GM23248 (cell line): ENCODE data around the gene SDC1. TPM values are rescaled to one million over a fixed set of nuclear protein-coding genes. Genes with fewer than 3 reads are reported as not detected.
A peak's percentile ranks its signal among the peaks of the same experiment; 100 is the strongest.
"Not testable (repeated sequence)": the region's sequence is repeated elsewhere in the genome, so short reads cannot be mapped to it uniquely, and the experiment has no call there.

ENCODE experiments used
- DNase-seq: peaks from one replicate; pipeline ENCODE4 v3.0.0-alpha.2; 2015
- H2AFZ ChIP-seq: fragments of 200-600 bp; sonication (generic); 2 replicates; pipeline ENCODE4 v1.6.1; 2016; ENCODE audit warnings: antibody characterized with exemption
- H3F3A ChIP-seq: fragments of 200-600 bp; sonication (generic); 2 replicates; pipeline ENCODE4 v1.6.1; 2016; ENCODE audit warnings: mild to moderate bottlenecking, antibody characterized with exemption, mixed run types; ENCODE audit not compliant: insufficient read depth
- H3K27ac ChIP-seq: fragments of 200-600 bp; sonication (generic); 2 replicates; pipeline ENCODE4 v1.5.1; 2016; ENCODE audit warnings: mild to moderate bottlenecking
- H3K27me3 ChIP-seq: fragments of 200-600 bp; sonication (generic); replicated peaks from 2 replicates; pipeline ENCODE4 v1.6.1; 2016; ENCODE audit warnings: mild to moderate bottlenecking; ENCODE audit not compliant: insufficient read depth
- H3K36me3 ChIP-seq: fragments of 200-600 bp; sonication (generic); 2 replicates; pipeline ENCODE4 v1.6.1; 2016; ENCODE audit warnings: low read depth, mild to moderate bottlenecking
- H3K4me1 ChIP-seq: fragments of 200-600 bp; sonication (generic); 2 replicates; pipeline ENCODE4 v1.6.1; 2016; ENCODE audit warnings: mild to moderate bottlenecking; ENCODE audit not compliant: insufficient read depth
- H3K4me2 ChIP-seq: fragments of 200-600 bp; sonication (generic); one replicate; pipeline ENCODE4 v1.6.1; 2016; ENCODE audit warnings: mild to moderate bottlenecking; ENCODE audit not compliant: unreplicated experiment
- H3K4me3 ChIP-seq: fragments of 200-600 bp; sonication (generic); 2 replicates; pipeline ENCODE4 v1.5.1; 2016; ENCODE audit warnings: mild to moderate bottlenecking
- H3K79me2 ChIP-seq: fragments of 200-600 bp; sonication (generic); 2 replicates; pipeline ENCODE4 v1.6.1; 2016; ENCODE audit warnings: mild to moderate bottlenecking; ENCODE audit not compliant: insufficient read depth
- H3K9ac ChIP-seq: fragments of 200-600 bp; sonication (generic); 2 replicates; pipeline ENCODE4 v1.6.1; 2016; ENCODE audit warnings: mild to moderate bottlenecking
- H3K9me2 ChIP-seq: fragments of 200-600 bp; sonication (generic); 2 replicates; pipeline ENCODE4 v1.6.1; 2016; ENCODE audit warnings: mixed run types, mild to moderate bottlenecking, moderate library complexity; ENCODE audit not compliant: insufficient read depth
- H3K9me3 ChIP-seq: fragments of 200-600 bp; sonication (generic); one replicate; pipeline ENCODE4 v1.6.1; 2017; ENCODE audit warnings: low read depth
- H4K20me1 ChIP-seq: fragments of 200-600 bp; sonication (generic); 2 replicates; pipeline ENCODE4 v1.6.0; 2016; ENCODE audit not compliant: insufficient read depth
- EZH2 ChIP-seq: fragments of 200-600 bp; sonication (generic); IDR thresholded peaks from 2 replicates; pipeline ENCODE4 v1.6.1; 2018; ENCODE audit warnings: antibody characterized with exemption, mild to moderate bottlenecking; ENCODE audit not compliant: insufficient read depth, poor library complexity, severe bottlenecking
- EZH2phosphoT487 ChIP-seq: fragments of 200-600 bp; sonication (generic); IDR thresholded peaks from 2 replicates; pipeline ENCODE4 v1.6.1; 2018; ENCODE audit warnings: antibody characterized with exemption, moderate library complexity, mild to moderate bottlenecking, low read depth; ENCODE audit not compliant: insufficient read depth
- WGBS, 2 experiments: methylation state at CpG; one replicate each; pipeline ENCODE4 v1.1.6; 2015 to 2017; ENCODE audit warnings: low lambda C conversion rate in 2 of 2, low coverage in 1 of 2; ENCODE audit errors: missing lambda C conversion rate in 2 of 2; 5-methylcytosine and 5-hydroxymethylcytosine counted together
- in situ Hi-C: fragments of 300-500 bp; cut with MboI; formaldehyde crosslinking; loops from 2 replicates; pipeline ENCODE4 v1.15.0; 2020
- polyA plus RNA-seq: library from polyadenylated mRNA; unstranded; fragments of >200 nt; fragmentation: Nextera tagmentation; extraction: Ambion mirVana; gene quantifications from 2 replicates; pipeline ENCODE4 v1.2.1, GENCODE V29; 2016
- total RNA-seq: library from RNA; depleted of rRNA; stranded (reverse); fragments of >200 nt; shearing (Covaris generic); gene quantifications from 2 replicates; pipeline ENCODE4 v1.2.3, GENCODE V29; 2014

The SDC1 gene
- total and polyA plus RNA-seq, 2 experiments from 2014 or later = 24.5 to 33.1 TPM

- no peak overlapping the region for H2AFZ ChIP-seq
- in situ Hi-C loops = no loop called here
- H3K27ac ChIP-seq = no peak overlapping the region
- peaks cover 37% of the 10 kb centered on the region for H3F3A ChIP-seq
- H3K36me3 ChIP-seq = peaks cover 39% of the 10 kb centered on the region
- no peaks in the 10 kb centered on the region for H3K9me3 ChIP-seq
- no peaks in the 10 kb centered on the region for H4K20me1 ChIP-seq
- H3K9me2 ChIP-seq = no peaks in the 10 kb centered on the region
- no peaks in the 10 kb centered on the region for H3K27me3 ChIP-seq
- no peak for TF ChIP-seq EZH2
- TF ChIP-seq EZH2phosphoT487 = no peak
- WGBS, 2 experiments = 100% methylated on average over 1 of the region's 1 CpG
- H3K4me2 ChIP-seq = no peak overlapping the region
- H3K79me2 ChIP-seq = no peaks in the 10 kb centered on the region
- no peaks in the 10 kb centered on the region for H3K4me1 ChIP-seq
- DNase-seq = no peak
- H3K9ac ChIP-seq = no peak overlapping the region
- H3K4me3 ChIP-seq = no peak overlapping the region
Measured at GRCh38 chr2:20247084-20247483, 22.2 kb upstream of the SDC1 start.

DNA sequence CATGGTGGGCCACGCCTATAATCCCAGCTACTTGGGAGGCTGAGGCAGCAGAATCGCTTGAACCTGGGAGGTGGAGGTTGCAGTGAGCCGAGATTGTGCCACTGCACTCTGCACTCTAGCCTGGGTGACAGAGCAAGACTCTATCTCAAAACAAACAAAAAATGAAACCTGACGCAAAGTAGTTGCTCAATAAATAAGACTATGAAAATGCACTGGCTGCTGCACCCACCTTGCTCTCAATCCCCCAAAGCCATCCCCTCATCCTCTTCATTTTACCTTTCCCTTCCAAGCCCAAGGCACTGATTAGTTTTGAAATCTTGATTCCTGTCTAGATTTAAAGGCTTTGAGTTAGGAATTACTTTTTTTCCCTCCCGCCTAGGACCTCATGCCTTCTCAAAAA lies 18.7 kb upstream of the SDC1 start:
- H2AFZ ChIP-seq, H3K4me2 ChIP-seq, H3K9me3 ChIP-seq, H4K20me1 ChIP-seq, in situ Hi-C loops, H3K27me3 ChIP-seq, H3K4me3 ChIP-seq, H3K9me2 ChIP-seq, DNase-seq, H3K9ac ChIP-seq, H3K4me1 ChIP-seq, H3K79me2 ChIP-seq, H3K27ac ChIP-seq: not testable (repeated sequence)
- WGBS, 2 experiments = 88 to 90% methylated on average over 5 of the region's 5 CpGs
- Histone ChIP-seq H3F3A (peaks cover 26% of the 10 kb centered on the region; the same call in 1 of the 2 replicates), H3K36me3 (peaks cover 11% of the 10 kb centered on the region; the same call in 1 of the 2 replicates)

GRCh38 chr2:20242727-20243377 lies 17.9 kb upstream of the SDC1 start:
- Histone ChIP-seq H3K9me3 (no peaks in the 10 kb centered on the region), H2AFZ (no peak overlapping the region), H3K4me2 (no peak overlapping the region), H3K36me3 (0 out of 2 replicates have a peak, but pooled peaks cover 5% of the 10 kb centered on the region), H3K79me2 (no peaks in the 10 kb centered on the region), H3K4me1 (no peaks in the 10 kb centered on the region), H3K4me3 (no peak overlapping the region), H3K9me2 (no peaks in the 10 kb centered on the region), H3K9ac (no peak overlapping the region), H3K27me3 (no peaks in the 10 kb centered on the region), H3F3A (peaks cover 26% of the 10 kb centered on the region; the same call in 1 of the 2 replicates), H4K20me1 (no peaks in the 10 kb centered on the region), H3K27ac (no peak overlapping the region)
- no peak for DNase-seq
- WGBS, 2 experiments = 70 to 71% methylated on average over 9 of the region's 9 CpGs
- in situ Hi-C loops = no loop called here
- TF ChIP-seq EZH2phosphoT487 = no peak
- no peak for TF ChIP-seq EZH2

GRCh38 chr2:20241973-20242726 lies 17.2 kb upstream of the SDC1 start:
- H2AFZ ChIP-seq = peak overlapping the region; percentile 19; the same call in 1 of the 2 replicates

GRCh38 chr2:20240291-20240690 lies 15.4 kb upstream of the SDC1 start:
- H3K4me1 ChIP-seq, H3K9me3 ChIP-seq, in situ Hi-C loops, H3K9ac ChIP-seq, H2AFZ ChIP-seq, H3K4me2 ChIP-seq, H3K27me3 ChIP-seq, H3K4me3 ChIP-seq, H3K27ac ChIP-seq, H3K79me2 ChIP-seq, H3K9me2 ChIP-seq, H3K36me3 ChIP-seq, H4K20me1 ChIP-seq, DNase-seq: not testable (repeated sequence)
- peaks cover 17% of the 10 kb centered on the region; the same call in 1 of the 2 replicates for H3F3A ChIP-seq
- 91 to 93% methylated on average over 6 of the region's 6 CpGs for WGBS, 2 experiments

More at GRCh38 chr2:20241973-20242726, 17.2 kb upstream of the SDC1 start:
- no peaks in the 10 kb centered on the region for H3K9me3 ChIP-seq
- no peak overlapping the region for H3K9ac ChIP-seq
- no peaks in the 10 kb centered on the region for H3K27me3 ChIP-seq
- no peak overlapping the region for H3K27ac ChIP-seq
- H3K79me2 ChIP-seq = no peaks in the 10 kb centered on the region
- H3K4me3 ChIP-seq = no peak overlapping the region
- H3F3A ChIP-seq = peaks cover 26% of the 10 kb centered on the region; the same call in 1 of the 2 replicates
- peak overlapping the region; percentile 21 for H3K4me2 ChIP-seq
- TF ChIP-seq EZH2phosphoT487 (no peak), EZH2 (no peak)
- no peaks in the 10 kb centered on the region for H4K20me1 ChIP-seq
- DNase-seq = no peak
- H3K4me1 ChIP-seq = no peaks in the 10 kb centered on the region
- H3K36me3 ChIP-seq = 0 out of 2 replicates have a peak, but pooled peaks cover 1% of the 10 kb centered on the region
- in situ Hi-C loops = no loop called here
- no peaks in the 10 kb centered on the region for H3K9me2 ChIP-seq
- 46 to 49% methylated on average over 33 to 42 of the region's 43 CpGs for WGBS, 2 experiments
